SK-MEL-5 (cell line): Measurements from ENCODE around the gene PLPP1. TPM values are rescaled to one million over a fixed set of nuclear protein-coding genes. Genes with fewer than 3 reads are reported as not detected.

Experiments used
- DNase-seq: peaks from one replicate; pipeline ENCODE4 v3.0.0-alpha.2; 2016; ENCODE audit warnings: low read depth, low spot score
- in situ Hi-C: cut with HindIII; loops from 2 replicates; pipeline ENCODE4 v1.10.0; 2016; ENCODE audit warnings: low sequenced_read_pairs, high pct_unique_total_duplicates, low pct_unique_long_range_greater_than_20kb
- total RNA-seq: library from RNA; depleted of rRNA; stranded (reverse); fragments of >200 nt; shearing (Covaris generic); gene quantifications from 2 replicates; pipeline ENCODE4 v1.2.3, GENCODE V29; 2014

Gene PLPP1
- total RNA-seq, 1 experiment from 2014 or later: 17.1 TPM

DNA sequence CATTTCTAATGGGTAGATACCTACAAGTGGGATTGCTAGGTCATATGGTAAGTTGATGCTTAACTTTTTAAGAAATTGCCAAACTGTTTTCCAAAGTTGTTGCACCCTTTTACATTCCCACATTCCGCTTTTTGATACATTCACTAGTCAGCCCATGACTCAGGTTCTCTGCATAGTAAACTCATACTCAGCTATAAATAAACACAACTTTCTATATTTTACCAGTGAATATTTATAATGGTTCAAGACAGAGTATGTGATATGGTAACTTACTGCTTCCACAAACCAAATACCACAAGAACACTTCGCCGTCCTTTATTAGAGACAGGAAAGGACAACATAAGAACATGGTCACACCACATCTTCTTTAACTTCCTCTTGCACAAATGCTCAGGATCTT is 54.0 kb downstream of the PLPP1 start:
- in situ Hi-C loops: no loop called here

DNA sequence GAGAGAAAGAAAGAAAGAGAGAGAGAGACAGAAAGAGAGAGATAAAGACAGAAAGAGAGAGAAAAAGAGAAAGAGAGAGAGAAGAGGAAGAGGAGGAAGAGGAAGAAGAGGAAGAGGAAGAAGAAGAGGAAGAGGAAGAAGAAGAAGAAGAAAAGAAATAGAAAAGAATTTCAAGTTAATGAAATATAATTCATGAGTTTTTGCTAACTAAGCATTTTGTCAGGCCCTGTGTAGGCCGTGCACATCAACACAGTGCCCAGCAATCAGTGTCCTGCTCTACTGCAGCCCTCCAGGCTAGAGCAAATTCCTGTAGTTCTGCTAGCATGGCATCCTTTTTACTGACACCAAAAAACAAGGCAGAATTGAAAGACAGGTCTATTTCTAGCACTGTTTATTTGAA is 62.1 kb downstream of the PLPP1 start:
- in situ Hi-C loops: no loop called here
- DNase-seq: no peak

More for the DNA sequence above, 54.0 kb downstream of the PLPP1 start:
- DNase-seq: no peak

GRCh38 chr5:55471468-55471867 is 63.3 kb downstream of the PLPP1 start:
- in situ Hi-C loops: no loop called here
- DNase-seq: no peak

DNA sequence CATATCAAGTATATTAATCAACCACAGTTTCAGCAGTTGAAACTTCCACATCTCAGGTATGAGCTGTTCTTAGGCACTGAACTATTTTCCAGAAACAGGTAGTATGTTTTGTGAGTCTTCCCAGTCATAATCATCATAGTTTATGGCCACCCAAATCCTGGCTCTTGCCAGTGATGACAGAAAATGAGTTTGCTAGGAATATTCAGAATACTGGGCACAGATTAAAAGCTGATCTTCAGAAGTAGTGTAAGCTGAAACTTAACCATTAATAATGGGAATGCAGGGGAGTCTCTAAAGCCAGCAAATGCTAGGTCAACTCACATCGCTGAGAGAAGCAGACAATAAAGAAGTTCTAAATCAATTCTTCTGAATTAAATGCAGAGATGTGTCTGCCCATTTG is 64.5 kb downstream of the PLPP1 start:
- no peak for DNase-seq
- in situ Hi-C loops: no loop called here

- in situ Hi-C loops: no loop called here
- DNase-seq: no peak
Observed at GRCh38 chr5:55469839-55470238, 64.9 kb downstream of the PLPP1 start.

DNA sequence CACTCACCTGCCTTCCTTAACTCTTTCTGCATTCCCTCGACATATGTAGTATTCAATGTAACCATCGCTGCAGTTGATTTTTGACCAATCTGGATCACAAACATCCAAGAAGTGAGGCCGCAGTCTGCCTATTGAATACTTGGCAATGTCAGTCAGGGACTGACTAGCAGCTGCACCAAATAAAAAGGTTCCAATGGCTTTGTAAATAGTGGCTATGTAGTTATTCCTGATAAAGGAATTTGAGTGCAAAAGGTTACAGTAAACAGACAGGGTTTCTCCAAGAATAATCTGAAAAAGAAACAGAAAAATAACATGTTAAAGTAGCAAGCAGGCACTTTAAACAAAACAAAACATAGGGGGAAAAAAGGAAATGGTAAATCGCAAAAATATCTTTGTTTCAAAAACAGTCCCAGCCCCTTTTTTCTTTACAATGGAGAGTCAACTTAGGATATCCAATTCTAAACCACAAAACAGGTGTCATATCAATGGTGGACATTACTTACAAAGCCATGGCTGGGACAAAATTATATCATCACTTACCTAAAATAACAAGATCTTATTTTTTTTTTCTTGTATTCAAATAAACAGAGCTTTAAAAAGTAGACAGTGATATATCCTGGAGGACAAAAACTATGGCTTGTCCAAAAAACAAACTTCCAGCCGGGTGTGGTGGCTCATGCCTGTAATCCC is 66.8 kb downstream of the PLPP1 start:
- DNase-seq: no peak
- in situ Hi-C loops: no loop called here

GRCh38 chr5:55463613-55464012 is 71.2 kb downstream of the PLPP1 start:
- DNase-seq: no peak
- in situ Hi-C loops: no loop called here

DNA sequence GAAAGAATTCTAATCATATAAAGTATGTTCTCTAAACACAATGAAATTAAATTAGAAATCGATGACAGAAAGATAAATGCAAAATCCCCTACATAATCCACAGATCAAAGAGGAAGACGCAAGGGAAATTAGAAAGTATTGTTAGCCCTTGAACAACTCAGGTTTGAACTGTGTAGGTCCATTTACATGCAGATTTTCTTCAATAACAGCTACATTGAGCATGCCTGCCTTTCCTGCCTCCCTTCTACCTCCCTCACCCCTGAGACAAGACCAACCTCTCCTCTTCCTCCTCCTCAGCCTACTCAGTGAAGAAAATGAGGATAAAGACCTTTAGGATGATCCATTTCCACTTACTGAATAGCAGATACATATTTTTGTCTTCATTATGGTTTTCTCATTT is 75.2 kb downstream of the PLPP1 start:
- in situ Hi-C loops: no loop called here
- DNase-seq: no peak

GRCh38 chr5:55456216-55456895 is 78.4 kb downstream of the PLPP1 start:
- in situ Hi-C loops: no loop called here
- DNase-seq: no peak

DNA sequence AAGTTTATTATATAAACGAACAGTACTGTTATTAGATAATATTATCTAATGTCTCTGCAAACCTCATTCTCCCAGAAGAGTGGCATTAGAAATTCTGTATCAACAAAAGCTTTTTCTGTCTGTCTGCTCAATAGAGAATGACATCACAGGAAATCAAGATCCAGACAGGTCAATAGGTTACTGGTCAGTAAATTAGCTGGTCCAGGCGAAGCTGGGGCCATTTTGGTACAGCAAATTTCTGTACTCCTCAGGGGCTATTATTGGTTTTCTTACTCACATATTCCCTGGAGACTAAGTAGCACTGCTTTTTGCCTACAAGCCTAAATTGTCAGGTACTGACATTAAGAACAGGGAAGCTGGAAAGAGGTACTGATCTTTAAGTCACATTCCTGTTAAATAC is 80.5 kb downstream of the PLPP1 start:
- DNase-seq: no peak
- in situ Hi-C loops: no loop called here

DNA sequence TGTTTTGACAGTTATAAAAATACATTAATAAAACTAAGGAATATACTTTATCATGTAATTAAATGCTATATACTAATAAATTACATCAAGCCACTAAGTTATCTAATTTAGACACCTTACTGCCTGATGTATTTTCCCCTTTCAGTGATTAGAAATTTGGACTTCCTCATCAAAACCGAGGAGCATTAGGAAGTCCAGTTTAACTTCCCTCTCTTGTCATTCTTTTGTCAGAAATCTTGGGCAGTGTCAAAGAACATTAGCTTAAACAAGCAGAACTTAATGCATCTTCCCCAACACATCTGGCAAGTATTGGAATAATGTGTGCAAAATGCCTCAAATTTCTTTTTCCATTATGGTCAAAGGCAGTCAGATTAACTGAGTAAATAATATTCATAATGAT is 81.6 kb downstream of the PLPP1 start:
- no peak for DNase-seq
- in situ Hi-C loops: no loop called here

DNA sequence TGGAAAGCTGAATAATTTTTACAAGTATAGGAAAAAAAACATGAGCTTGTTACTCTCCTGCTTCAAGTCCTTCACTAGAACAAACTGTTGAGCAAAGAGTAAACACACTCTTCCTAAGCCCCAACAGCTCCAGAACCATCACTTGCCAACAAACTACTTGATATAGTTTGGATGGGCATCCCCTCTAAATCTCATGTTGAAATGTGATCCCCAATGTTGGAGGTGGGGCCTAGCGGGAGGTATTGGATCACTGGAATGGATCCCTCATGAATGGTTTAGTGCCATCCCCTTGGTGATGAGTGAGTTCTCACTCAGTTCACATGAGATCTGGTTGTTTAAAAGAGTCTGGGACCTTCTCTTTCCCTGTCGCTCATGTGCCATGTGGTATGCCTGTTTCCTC is 82.8 kb downstream of the PLPP1 start:
- in situ Hi-C loops: no loop called here
- no peak for DNase-seq

GRCh38 chr5:55450050-55450765 is 84.6 kb downstream of the PLPP1 start:
- in situ Hi-C loops: no loop called here
- DNase-seq: no peak

GRCh38 chr5:55446640-55447351 is 88.0 kb downstream of the PLPP1 start:
- no peak for DNase-seq
- in situ Hi-C loops: no loop called here

GRCh38 chr5:55445791-55446190 is 89.0 kb downstream of the PLPP1 start:
- in situ Hi-C loops: no loop called here

GRCh38 chr5:55441954-55442353 is 92.8 kb downstream of the PLPP1 start:
- no peak for DNase-seq

More at GRCh38 chr5:55445791-55446190, 89.0 kb downstream of the PLPP1 start:
- no peak for DNase-seq

GRCh38 chr5:55441107-55441771 is 93.5 kb downstream of the PLPP1 start:
- in situ Hi-C loops: no loop called here
- no peak for DNase-seq

More at GRCh38 chr5:55441954-55442353, 92.8 kb downstream of the PLPP1 start:
- in situ Hi-C loops: no loop called here
